A673 (cell line): ENCODE measurements around the gene ZSWIM9.

Experiments used
- CTCF ChIP-seq: fragments of 300-800, 200-600 bp; sonication (generic); conservative IDR thresholded peaks from 2 replicates; pipeline ENCODE4 v1.5.1; 2017; ENCODE audit warnings: low read depth, mild to moderate bottlenecking, antibody characterized with exemption, low read length, moderate library complexity, mixed read lengths
- EZH2 ChIP-seq: fragments of 200-600 bp; sonication (generic); IDR thresholded peaks from 2 replicates; pipeline ENCODE4 v1.6.1; 2017; ENCODE audit warnings: borderline replicate concordance, low read depth, mild to moderate bottlenecking, mixed read lengths, antibody characterized with exemption, low read length; ENCODE audit not compliant: poor library complexity, severe bottlenecking

GRCh38 chr19:48174445-48175030, 4.1 kb downstream of the ZSWIM9 start:
- no peak for TF ChIP-seq EZH2
- no peak for TF ChIP-seq CTCF
